ENCODE measurements around the gene MMP25. TPM values are rescaled to one million over a fixed set of nuclear protein-coding genes. Genes with fewer than 3 reads are reported as not detected.
A peak's percentile ranks its signal among the peaks of the same experiment; 100 is the strongest.

The MMP25 gene
- total RNA-seq, 1 experiment from 2014 or later, result 49.0 TPM

DNA sequence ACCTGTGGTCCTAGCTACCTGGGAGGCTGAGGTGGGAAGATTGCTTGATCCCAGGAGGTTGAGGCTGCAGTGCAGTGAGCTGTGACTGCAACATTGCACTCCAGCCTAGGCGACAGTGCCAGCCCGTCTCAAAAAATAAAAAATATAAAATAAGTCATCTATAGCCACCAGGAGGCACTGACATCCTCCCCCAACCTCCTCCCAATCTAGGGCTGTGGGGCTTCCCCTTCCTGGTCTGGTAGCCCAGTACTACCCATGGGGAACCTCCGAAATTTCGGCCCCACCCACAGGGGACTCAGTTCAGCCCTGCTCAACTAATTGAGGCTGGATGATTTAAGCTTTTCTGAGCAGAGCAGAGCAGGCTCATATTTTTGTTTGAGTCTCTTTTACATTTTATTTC, 49.5 kb downstream of the MMP25 start:
- Mint-ChIP-seq H3K27ac (peak overlapping the region; percentile 41; the same call in 1 of the 2 replicates), H3K4me3 (peak overlapping the region; percentile 93), H3K4me1 (peaks cover 49% of the 10 kb centered on the region), H3K36me3 (peaks cover 40% of the 10 kb centered on the region), H3K9me3 (no peaks in the 10 kb centered on the region), H3K27me3 (ENCODE audit: low read depth) (no peaks in the 10 kb centered on the region)
- CTCF ChIA-PET, result interaction anchor here (0.7 to 8.5 kb wide), 12 partner anchors 9 to 68 kb away, joined by 4 to 68 read pairs (median 6); partner anchors contain the start of genes ZNF205 and ZNF213
- POLR2A ChIA-PET, result no interaction called here
- DNase-seq (ENCODE audit: low spot score) (no peak), ATAC-seq (no peak)
- TF ChIP-seq OVOL2 (CRISPR knock-in tag; IDR thresholded peaks at IDR 0.05; ENCODE audit: borderline replicate concordance) (no peak), CREB1 (CRISPR knock-in tag; IDR thresholded peaks at IDR 0.05) (no peak), CTCF (IDR thresholded peaks at IDR 0.05) (no peak), ZNF232 (CRISPR knock-in tag; IDR thresholded peaks at IDR 0.05) (no peak), HMGXB4 (CRISPR knock-in tag; IDR thresholded peaks at IDR 0.05) (no peak), PREB (CRISPR knock-in tag; IDR thresholded peaks at IDR 0.05; ENCODE audit: borderline replicate concordance) (no peak), ZNF219 (CRISPR knock-in tag; IDR thresholded peaks at IDR 0.05; ENCODE audit: borderline replicate concordance) (no peak), ZBTB21 (CRISPR knock-in tag; IDR thresholded peaks at IDR 0.05; ENCODE audit: borderline replicate concordance) (no peak), ZNF263 (CRISPR knock-in tag; IDR thresholded peaks at IDR 0.05; ENCODE audit: low read depth) (no peak), JUN (CRISPR knock-in tag; IDR thresholded peaks at IDR 0.05) (no peak), RORB (CRISPR knock-in tag; IDR thresholded peaks at IDR 0.05) (no peak), MXD4 (CRISPR knock-in tag; IDR thresholded peaks at IDR 0.05; ENCODE audit: borderline replicate concordance) (no peak), FOXK1 (CRISPR knock-in tag; IDR thresholded peaks at IDR 0.05) (no peak), ATF3 (CRISPR knock-in tag; conservative IDR thresholded peaks at IDR 0.05) (no peak)
- TF ChIP-seq, protein P1, sequence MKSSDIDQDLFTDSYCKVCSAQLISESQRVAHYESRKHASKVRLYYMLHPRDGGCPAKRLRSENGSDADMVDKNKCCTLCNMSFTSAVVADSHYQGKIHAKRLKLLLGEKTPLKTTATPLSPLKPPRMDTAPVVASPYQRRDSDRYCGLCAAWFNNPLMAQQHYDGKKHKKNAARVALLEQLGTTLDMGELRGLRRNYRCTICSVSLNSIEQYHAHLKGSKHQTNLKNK (CRISPR knock-in tag; IDR thresholded peaks at IDR 0.05), result no peak
- TF ChIP-seq, protein P2, sequence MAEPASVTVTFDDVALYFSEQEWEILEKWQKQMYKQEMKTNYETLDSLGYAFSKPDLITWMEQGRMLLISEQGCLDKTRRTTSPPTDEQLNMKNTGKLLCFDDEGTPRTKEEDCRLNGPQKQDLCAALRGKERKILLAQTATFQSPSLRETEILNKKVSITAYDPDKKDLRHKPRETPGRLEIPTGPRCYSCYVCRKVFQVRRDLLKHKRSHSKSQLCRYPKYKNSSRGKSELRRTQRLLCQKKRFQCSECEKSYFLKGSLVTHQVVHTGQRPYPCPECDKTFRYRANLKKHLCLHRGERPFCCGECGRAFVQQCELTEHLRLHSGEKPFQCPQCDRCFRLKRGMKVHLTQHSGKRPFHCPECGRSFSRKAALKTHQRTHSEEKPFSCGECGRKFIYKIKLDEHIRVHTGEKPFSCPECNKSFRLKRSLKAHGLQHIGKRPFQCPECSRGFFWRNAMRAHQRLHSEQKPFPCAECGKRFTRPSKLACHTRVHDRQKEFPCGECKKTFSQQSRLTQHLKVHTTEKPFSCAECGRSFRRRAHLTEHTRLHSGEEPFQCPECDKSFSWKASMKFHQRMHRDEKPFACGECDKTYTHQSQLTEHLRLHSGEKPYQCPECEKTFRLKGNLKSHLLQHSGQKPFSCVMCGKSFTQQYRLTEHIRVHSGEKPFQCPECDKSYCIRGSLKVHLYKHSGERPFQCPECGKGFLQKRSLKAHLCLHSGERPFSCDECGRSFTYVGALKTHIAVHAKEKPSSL (CRISPR knock-in tag; conservative IDR thresholded peaks at IDR 0.05), result no peak
- TF ChIP-seq, protein P3, sequence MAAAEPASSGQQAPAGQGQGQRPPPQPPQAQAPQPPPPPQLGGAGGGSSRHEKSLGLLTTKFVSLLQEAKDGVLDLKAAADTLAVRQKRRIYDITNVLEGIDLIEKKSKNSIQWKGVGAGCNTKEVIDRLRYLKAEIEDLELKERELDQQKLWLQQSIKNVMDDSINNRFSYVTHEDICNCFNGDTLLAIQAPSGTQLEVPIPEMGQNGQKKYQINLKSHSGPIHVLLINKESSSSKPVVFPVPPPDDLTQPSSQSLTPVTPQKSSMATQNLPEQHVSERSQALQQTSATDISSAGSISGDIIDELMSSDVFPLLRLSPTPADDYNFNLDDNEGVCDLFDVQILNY (CRISPR knock-in tag; IDR thresholded peaks at IDR 0.05), result no peak
- TF ChIP-seq, protein P4, sequence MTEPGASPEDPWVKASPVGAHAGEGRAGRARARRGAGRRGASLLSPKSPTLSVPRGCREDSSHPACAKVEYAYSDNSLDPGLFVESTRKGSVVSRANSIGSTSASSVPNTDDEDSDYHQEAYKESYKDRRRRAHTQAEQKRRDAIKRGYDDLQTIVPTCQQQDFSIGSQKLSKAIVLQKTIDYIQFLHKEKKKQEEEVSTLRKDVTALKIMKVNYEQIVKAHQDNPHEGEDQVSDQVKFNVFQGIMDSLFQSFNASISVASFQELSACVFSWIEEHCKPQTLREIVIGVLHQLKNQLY (CRISPR knock-in tag; IDR thresholded peaks at IDR 0.05), result no peak
- TF ChIP-seq, protein P5, sequence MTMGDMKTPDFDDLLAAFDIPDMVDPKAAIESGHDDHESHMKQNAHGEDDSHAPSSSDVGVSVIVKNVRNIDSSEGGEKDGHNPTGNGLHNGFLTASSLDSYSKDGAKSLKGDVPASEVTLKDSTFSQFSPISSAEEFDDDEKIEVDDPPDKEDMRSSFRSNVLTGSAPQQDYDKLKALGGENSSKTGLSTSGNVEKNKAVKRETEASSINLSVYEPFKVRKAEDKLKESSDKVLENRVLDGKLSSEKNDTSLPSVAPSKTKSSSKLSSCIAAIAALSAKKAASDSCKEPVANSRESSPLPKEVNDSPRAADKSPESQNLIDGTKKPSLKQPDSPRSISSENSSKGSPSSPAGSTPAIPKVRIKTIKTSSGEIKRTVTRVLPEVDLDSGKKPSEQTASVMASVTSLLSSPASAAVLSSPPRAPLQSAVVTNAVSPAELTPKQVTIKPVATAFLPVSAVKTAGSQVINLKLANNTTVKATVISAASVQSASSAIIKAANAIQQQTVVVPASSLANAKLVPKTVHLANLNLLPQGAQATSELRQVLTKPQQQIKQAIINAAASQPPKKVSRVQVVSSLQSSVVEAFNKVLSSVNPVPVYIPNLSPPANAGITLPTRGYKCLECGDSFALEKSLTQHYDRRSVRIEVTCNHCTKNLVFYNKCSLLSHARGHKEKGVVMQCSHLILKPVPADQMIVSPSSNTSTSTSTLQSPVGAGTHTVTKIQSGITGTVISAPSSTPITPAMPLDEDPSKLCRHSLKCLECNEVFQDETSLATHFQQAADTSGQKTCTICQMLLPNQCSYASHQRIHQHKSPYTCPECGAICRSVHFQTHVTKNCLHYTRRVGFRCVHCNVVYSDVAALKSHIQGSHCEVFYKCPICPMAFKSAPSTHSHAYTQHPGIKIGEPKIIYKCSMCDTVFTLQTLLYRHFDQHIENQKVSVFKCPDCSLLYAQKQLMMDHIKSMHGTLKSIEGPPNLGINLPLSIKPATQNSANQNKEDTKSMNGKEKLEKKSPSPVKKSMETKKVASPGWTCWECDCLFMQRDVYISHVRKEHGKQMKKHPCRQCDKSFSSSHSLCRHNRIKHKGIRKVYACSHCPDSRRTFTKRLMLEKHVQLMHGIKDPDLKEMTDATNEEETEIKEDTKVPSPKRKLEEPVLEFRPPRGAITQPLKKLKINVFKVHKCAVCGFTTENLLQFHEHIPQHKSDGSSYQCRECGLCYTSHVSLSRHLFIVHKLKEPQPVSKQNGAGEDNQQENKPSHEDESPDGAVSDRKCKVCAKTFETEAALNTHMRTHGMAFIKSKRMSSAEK (CRISPR knock-in tag; IDR thresholded peaks at IDR 0.05; ENCODE audit: borderline replicate concordance), result no peak

Data from WTC11 (cell line).